HL-60 (cell line): ENCODE data around the gene CDHR5.

Source experiments
- DNase-seq, 2 experiments: peaks; one replicate each; pipeline ENCODE4 v3.0.0-alpha.2; 2010 to 2020; ENCODE audit warnings: low read depth in 1 of 2, low spot score in 1 of 2
- H3K27ac ChIP-seq: fragments of 250-450 bp; sonication (Bioruptor Pico); replicated peaks from 2 replicates; pipeline ENCODE4 v1.5.1; 2020; ENCODE audit warnings: mild to moderate bottlenecking, moderate library complexity
- H3K27me3 ChIP-seq: fragments of 250-450 bp; sonication (Bioruptor Pico); 2 replicates; pipeline ENCODE4 v1.5.1; 2021; ENCODE audit warnings: mild to moderate bottlenecking, moderate library complexity; ENCODE audit not compliant: insufficient read depth, poor library complexity, severe bottlenecking
- H3K4me3 ChIP-seq: replicated peaks from 2 replicates; pipeline ENCODE4 v1.5.1; 2011; ENCODE audit warnings: mild to moderate bottlenecking, control low read depth, low read length; ENCODE audit not compliant: insufficient read depth
- CTCF ChIP-seq: IDR thresholded peaks from one replicate; pipeline ENCODE4 v1.5.1; 2011; ENCODE audit warnings: low read length, control low read depth, inconsistent platforms; ENCODE audit not compliant: insufficient read depth
- GABPA ChIP-seq: IDR thresholded peaks from 2 replicates; pipeline ENCODE4 v1.6.1; 2012; ENCODE audit warnings: low read depth
- POLR2AphosphoS5 ChIP-seq: IDR thresholded peaks from 2 replicates; pipeline ENCODE4 v1.6.1; 2012; ENCODE audit warnings: low read depth
- REST ChIP-seq: IDR thresholded peaks from 2 replicates; pipeline ENCODE4 v1.6.1; 2012; ENCODE audit warnings: low read depth; ENCODE audit not compliant: insufficient replicate concordance
- SPI1 ChIP-seq: IDR thresholded peaks from 2 replicates; pipeline ENCODE4 v1.6.1; 2012; ENCODE audit warnings: low read depth, mild to moderate bottlenecking, borderline replicate concordance
- long read RNA-seq: library from polyadenylated mRNA; unstranded; transcript quantifications from one replicate; pipeline ENCODE4 v2.0.0, GENCODE V29; 2020

CDHR5 gene
- long read RNA-seq: 0 reads

- TF ChIP-seq GABPA (no peak), SPI1 (no peak), CTCF (no peak), POLR2AphosphoS5 (no peak)
- no peak within 1 kb of the TSS for H3K4me3 ChIP-seq
- H3K27me3 ChIP-seq: no peaks in the 10 kb centered on the region
- no peak within 1 kb of the TSS for H3K27ac ChIP-seq
- DNase-seq: no peak
These were observed at the start of gene CDHR5 for GRCh38 chr11:624705-625635. Gene CDHR5 (minus strand): TSS chr11:624955. CDS start chr11:624902, 53 bp downstream.

GRCh38 chr11:674406-674805 lies 49.7 kb upstream of the CDHR5 start:
- no peak for DNase-seq
- Histone ChIP-seq H3K27me3 (no peaks in the 10 kb centered on the region), H3K27ac (no peak overlapping the region), H3K4me3 (no peak overlapping the region)
- TF ChIP-seq REST (no peak), CTCF (no peak), SPI1 (no peak), GABPA (no peak), POLR2AphosphoS5 (no peak)

GRCh38 chr11:673866-674265 lies 49.1 kb upstream of the CDHR5 start:
- no peak overlapping the region for H3K27ac ChIP-seq
- H3K27me3 ChIP-seq: no peaks in the 10 kb centered on the region
- DNase-seq: no peak
- TF ChIP-seq GABPA (no peak), SPI1 (no peak)
- no peak overlapping the region for H3K4me3 ChIP-seq

GRCh38 chr11:665704-666281 lies 41.0 kb upstream of the CDHR5 start:
- Histone ChIP-seq H3K27ac (no peak overlapping the region), H3K27me3 (no peaks in the 10 kb centered on the region), H3K4me3 (no peak overlapping the region)
- TF ChIP-seq GABPA: no peak
- peak in 1 of 2 experiments; percentile 50 for DNase-seq

- H3K27me3 ChIP-seq: no peaks in the 10 kb centered on the region
- TF ChIP-seq GABPA: no peak
- no peak for TF ChIP-seq SPI1
- no peak for TF ChIP-seq REST
- no peak for TF ChIP-seq CTCF
- TF ChIP-seq POLR2AphosphoS5: no peak
These were observed 40.4 kb upstream of the CDHR5 start for GRCh38 chr11:665062-665703.

More at GRCh38 chr11:665062-665703, 40.4 kb upstream of the CDHR5 start:
- Histone ChIP-seq H3K4me3 (no peak overlapping the region), H3K27ac (no peak overlapping the region)
- no peak for DNase-seq
